B cell (primary cell): ENCODE measurements around the gene TMC3. TPM values are rescaled to one million over a fixed set of nuclear protein-coding genes. Genes with fewer than 3 reads are reported as not detected.

ENCODE experiments used
- ATAC-seq: fragments of 200-7000 bp; cut with Tn5 transposase; one replicate; pipeline ENCODE4 v1.10.0; 2021; ENCODE audit warnings: low read depth, mild to moderate bottlenecking, moderate number of reproducible peaks, moderate library complexity
- CTCF ChIA-PET: fragments of 350-600 bp; sonication (Branson Sonifier 250); formaldehyde crosslinking; loops from one replicate; lab custom pipeline; 2021; ENCODE audit warnings: antibody characterized with exemption, inconsistent platforms; lab: Charles Lee
- POLR2A ChIA-PET: fragments of 350-600 bp; sonication (Branson Sonifier 250); formaldehyde crosslinking; loops from one replicate; lab custom pipeline; 2021; ENCODE audit warnings: antibody characterized with exemption; lab: Charles Lee
- DNase-seq: peaks from one replicate; pipeline ENCODE4 v3.0.0; 2013
- H2AFZ ChIP-seq: 2 replicates; pipeline ENCODE4 v1.6.1; 2012; ENCODE audit warnings: mild to moderate bottlenecking, low read depth, low read length; ENCODE audit not compliant: insufficient read depth, poor library complexity, severe bottlenecking
- H3K27ac ChIP-seq, 2 donors: 1 replicate in 1 of 2; 2 replicates in 1 of 2; pipeline ENCODE4 v1.5.1; 2012 to 2013; ENCODE audit warnings: low read length in 2 of 2, mild to moderate bottlenecking in 2 of 2, moderate library complexity in 1 of 2
- H3K27me3 ChIP-seq, 4 experiments: fragments of 200-600 bp in 1 of 4; sonication (generic) in 1 of 4; replicated peaks in 1 of 4; 1 replicate in 2 of 4; 2 replicates in 2 of 4; pipeline versions ENCODE4 v1.6.1 to v1.7.0; 2013 to 2016; ENCODE audit warnings: low read length in 3 of 4, mild to moderate bottlenecking in 2 of 4, mixed read lengths in 1 of 4, moderate library complexity in 1 of 4; ENCODE audit not compliant: insufficient read depth in 4 of 4, control insufficient read depth in 3 of 4; ENCODE audit errors: control extremely low read depth in 1 of 4
- H3K36me3 ChIP-seq, 2 experiments: replicated peaks in 1 of 2; 1 replicate in 1 of 2; 2 replicates in 1 of 2; pipeline versions ENCODE4 v1.6.1 to v1.7.1; 2013; ENCODE audit warnings: low read length in 1 of 2; ENCODE audit not compliant: insufficient read depth in 2 of 2, control insufficient read depth in 1 of 2; ENCODE audit errors: control extremely low read depth in 1 of 2, extremely low read depth in 1 of 2
- H3K4me1 ChIP-seq, 2 donors: fragments of 200-600 bp in 1 of 2; sonication (generic) in 1 of 2; 1 replicate in 1 of 2; 2 replicates in 1 of 2; pipeline versions ENCODE4 v1.5.1 to v1.6.1; 2013 to 2017; ENCODE audit warnings: low read length in 2 of 2; ENCODE audit not compliant: control insufficient read depth in 2 of 2, insufficient read depth in 2 of 2
- H3K4me2 ChIP-seq: replicated peaks from 2 replicates; pipeline ENCODE3; 2012; ENCODE audit warnings: mild to moderate bottlenecking, low read depth, low read length; ENCODE audit not compliant: poor library complexity, severe bottlenecking
- H3K4me3 ChIP-seq, 5 experiments: fragments of 200-600 bp in 1 of 5; sonication (generic) in 1 of 5; 1 replicate in 3 of 5; 2 replicates in 2 of 5; pipeline versions ENCODE4 v1.5.1 to v1.7.0; 2011 to 2016; ENCODE audit warnings: low read length in 4 of 5, mild to moderate bottlenecking in 4 of 5, low read depth in 2 of 5, control low read depth in 1 of 5, moderate library complexity in 1 of 5; ENCODE audit not compliant: insufficient read depth in 1 of 5; ENCODE audit errors: control extremely low read depth in 1 of 5, extremely low read depth in 1 of 5
- H3K79me2 ChIP-seq: fragments of 200-600 bp; sonication (generic); one replicate; pipeline ENCODE4 v1.6.0; 2016; ENCODE audit warnings: low read length; ENCODE audit not compliant: control insufficient read depth, insufficient read depth
- H3K9ac ChIP-seq: fragments of 200-600 bp; sonication (generic); 2 replicates; pipeline ENCODE4 v1.6.1; 2017; ENCODE audit warnings: mild to moderate bottlenecking, low read length, moderate library complexity
- H3K9me3 ChIP-seq, 3 donors: one replicate each; pipeline versions ENCODE4 v1.6.1 to v1.7.1; 2013; ENCODE audit warnings: low read length in 2 of 3; ENCODE audit not compliant: control insufficient read depth in 2 of 3, insufficient read depth in 1 of 3; ENCODE audit errors: control extremely low read depth in 1 of 3
- H4K20me1 ChIP-seq: 2 replicates; pipeline ENCODE4 v1.6.0; 2012; ENCODE audit warnings: mild to moderate bottlenecking, low read length; ENCODE audit not compliant: insufficient read depth, control insufficient read depth, poor library complexity, severe bottlenecking
- H3K27ac Mint-ChIP-seq: one replicate; pipeline ENCODE4 v1.8.0; 2021; ENCODE audit warnings: mixed read lengths
- H3K27me3 Mint-ChIP-seq: one replicate; pipeline ENCODE4 v1.8.0; 2021; ENCODE audit warnings: mixed read lengths
- H3K4me1 Mint-ChIP-seq: one replicate; pipeline ENCODE4 v1.8.0; 2021; ENCODE audit warnings: mixed read lengths
- H3K4me3 Mint-ChIP-seq: one replicate; pipeline ENCODE4 v1.8.0; 2021; ENCODE audit warnings: mixed read lengths
- H3K9me3 Mint-ChIP-seq: one replicate; pipeline ENCODE4 v1.8.0; 2022; ENCODE audit warnings: mixed read lengths; ENCODE audit not compliant: insufficient read depth
- EZH2 ChIP-seq: IDR thresholded peaks from 2 replicates; pipeline ENCODE4 v1.6.1; 2012; ENCODE audit warnings: borderline replicate concordance, low read depth, mild to moderate bottlenecking, moderate library complexity, low read length; ENCODE audit not compliant: insufficient read depth, poor library complexity, severe bottlenecking
- WGBS: methylation state at CpG from one replicate; pipeline ENCODE4 v1.1.5; 2013; ENCODE audit warnings: missing lambda C conversion rate; ENCODE audit not compliant: insufficient coverage; 5-methylcytosine and 5-hydroxymethylcytosine counted together
- intact Hi-C: fragments of 100-400 bp; cut with micrococcal nuclease; formaldehyde crosslinking; loops from one replicate; pipeline ENCODE4 v1.10.0; 2022
- polyA plus RNA-seq: library from polyadenylated mRNA; depleted of rRNA; stranded (reverse); fragments of >200 nt; gene quantifications from 2 replicates; pipeline ENCODE4 v1.2.3, GENCODE V29; 2012
- total RNA-seq, 2 donors: library from RNA; stranded (reverse); fragments of 120-200 nt in 1 of 2; gene quantifications; 1 replicate in 1 of 2; 2 replicates in 1 of 2; pipeline versions ENCODE4 v1.2.3 to v1.2.4, GENCODE V29; 2013 to 2022
- TF ChIP-seq, protein P1 (sequence below): fragments of 200-600 bp; IDR thresholded peaks from one replicate; pipeline ENCODE4 v1.8.0; 2022; ENCODE audit warnings: antibody characterized with exemption, mild to moderate bottlenecking

Gene TMC3
- total and polyA plus RNA-seq, 2 donors (not counting 1 experiment from before 2014, with no cell fraction given), result not detected

DNA sequence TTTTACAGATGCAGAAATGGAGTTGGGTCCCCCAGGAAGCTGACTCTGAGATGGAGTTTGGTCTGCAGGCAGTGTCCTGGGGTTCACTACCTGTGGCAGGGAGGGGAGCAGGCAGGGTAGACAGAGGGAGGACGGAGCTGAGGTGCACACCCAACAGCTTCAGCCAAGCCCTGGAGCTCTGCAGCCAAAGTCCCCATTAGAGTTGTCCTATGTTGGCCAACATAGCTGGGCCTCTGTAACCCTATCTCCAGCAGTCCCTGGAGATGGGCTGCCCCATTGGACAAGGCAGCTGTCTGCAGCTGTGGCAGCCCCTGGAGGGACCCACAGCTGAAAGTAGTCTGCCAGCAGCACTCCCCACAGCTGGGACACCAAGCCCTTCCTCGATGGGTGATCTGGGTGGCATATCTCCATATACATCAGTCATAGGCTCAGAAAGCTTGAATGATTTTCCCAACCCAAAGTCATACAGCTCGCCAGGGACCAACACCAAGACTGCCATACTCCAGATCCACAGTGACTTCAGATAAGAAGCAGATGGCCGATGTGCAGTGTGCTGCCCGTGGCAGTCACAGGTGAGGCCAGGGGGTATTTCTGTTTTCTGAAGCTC lies 82.0 kb downstream of the TMC3 start:
- peaks cover 0 to 9% of the 10 kb centered on the region in 2 experiments for H3K36me3 ChIP-seq
- H3K4me2 ChIP-seq, result peak overlapping the region; percentile 93
- Mint-ChIP-seq H3K4me1 (peaks cover 92% of the 10 kb centered on the region), H3K4me3 (peak overlapping the region; percentile 100), H3K27ac (peak overlapping the region; percentile 98), H3K9me3 (no peaks in the 10 kb centered on the region), H3K27me3 (no peaks in the 10 kb centered on the region)
- intact Hi-C loops, result loop anchor here (1.0 to 2.0 kb wide), 4 partner anchors 8 to 291 kb away; partner anchors contain the start of genes STARD5 and TLNRD1
- H3K79me2 ChIP-seq, result peaks cover 88% of the 10 kb centered on the region
- ATAC-seq (no peak), DNase-seq (no peak)
- TF ChIP-seq, protein P1, sequence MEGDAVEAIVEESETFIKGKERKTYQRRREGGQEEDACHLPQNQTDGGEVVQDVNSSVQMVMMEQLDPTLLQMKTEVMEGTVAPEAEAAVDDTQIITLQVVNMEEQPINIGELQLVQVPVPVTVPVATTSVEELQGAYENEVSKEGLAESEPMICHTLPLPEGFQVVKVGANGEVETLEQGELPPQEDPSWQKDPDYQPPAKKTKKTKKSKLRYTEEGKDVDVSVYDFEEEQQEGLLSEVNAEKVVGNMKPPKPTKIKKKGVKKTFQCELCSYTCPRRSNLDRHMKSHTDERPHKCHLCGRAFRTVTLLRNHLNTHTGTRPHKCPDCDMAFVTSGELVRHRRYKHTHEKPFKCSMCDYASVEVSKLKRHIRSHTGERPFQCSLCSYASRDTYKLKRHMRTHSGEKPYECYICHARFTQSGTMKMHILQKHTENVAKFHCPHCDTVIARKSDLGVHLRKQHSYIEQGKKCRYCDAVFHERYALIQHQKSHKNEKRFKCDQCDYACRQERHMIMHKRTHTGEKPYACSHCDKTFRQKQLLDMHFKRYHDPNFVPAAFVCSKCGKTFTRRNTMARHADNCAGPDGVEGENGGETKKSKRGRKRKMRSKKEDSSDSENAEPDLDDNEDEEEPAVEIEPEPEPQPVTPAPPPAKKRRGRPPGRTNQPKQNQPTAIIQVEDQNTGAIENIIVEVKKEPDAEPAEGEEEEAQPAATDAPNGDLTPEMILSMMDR, result no peak
- TF ChIP-seq EZH2, result no peak
- POLR2A ChIA-PET, result interaction anchor here (0.7 to 6.9 kb wide), 7 partner anchors 9 to 35 kb away, joined by 3 to 63 read pairs (median 13); partner anchors contain the start of gene STARD5
- H3K27me3 ChIP-seq, result no peaks in the 10 kb centered on the region
- H3K9me3 ChIP-seq, result no peaks in the 10 kb centered on the region
- H4K20me1 ChIP-seq, result no peaks in the 10 kb centered on the region
- 21% methylated on average over 5 of the region's 5 CpGs for WGBS
- peak overlapping the region in 4 of 5 experiments; percentile 64 to 86 (median 77) for H3K4me3 ChIP-seq
- H3K27ac ChIP-seq, result peak overlapping the region; percentile 95 to 98
- peak overlapping the region; percentile 95 for H3K9ac ChIP-seq
- peaks cover 72 to 90% of the 10 kb centered on the region in 2 donors for H3K4me1 ChIP-seq
- peak overlapping the region; percentile 38 for H2AFZ ChIP-seq
- CTCF ChIA-PET, result interaction anchor here (0.7 to 8.7 kb wide), 8 partner anchors 11 to 44 kb away, joined by 3 to 146 read pairs (median 52); no protein-coding TSS in a partner anchor

DNA sequence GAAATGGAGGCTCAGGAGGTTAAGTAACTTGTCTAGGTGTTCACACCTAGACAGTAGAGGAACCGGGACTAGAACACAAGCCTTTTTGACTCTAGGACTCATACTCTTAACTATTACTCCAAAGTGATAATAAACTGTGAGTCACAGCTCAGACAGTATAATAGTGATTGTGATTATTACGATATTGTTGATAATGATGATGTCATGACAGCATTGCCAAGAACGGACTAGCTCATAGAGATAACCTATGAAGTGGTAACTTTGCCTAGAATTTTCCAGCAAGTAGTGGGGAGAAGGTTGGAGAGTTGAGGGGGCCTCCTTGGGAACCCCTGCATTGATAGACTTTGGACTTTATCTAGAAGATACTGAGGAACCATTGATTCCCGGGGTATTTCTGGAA lies 84.1 kb downstream of the TMC3 start:
- H3K9me3 Mint-ChIP-seq, result no peaks in the 10 kb centered on the region
- Histone ChIP-seq H3K9ac (no peak overlapping the region), H2AFZ (no peak overlapping the region), H3K27ac (no peak overlapping the region), H3K9me3 (no peaks in the 10 kb centered on the region), H3K79me2 (peaks cover 82% of the 10 kb centered on the region), H3K4me2 (no peak overlapping the region), H3K36me3 (no peaks in the 10 kb centered on the region), H4K20me1 (no peaks in the 10 kb centered on the region), H3K27me3 (no peaks in the 10 kb centered on the region), H3K4me1 (peaks cover 76 to 92% of the 10 kb centered on the region in 2 donors), H3K4me3 (no peak overlapping the region)
- no peaks in the 10 kb centered on the region for H3K27me3 Mint-ChIP-seq
- H3K4me3 Mint-ChIP-seq, result no peak overlapping the region
- POLR2A ChIA-PET, result interaction anchor here (5.0 kb wide), 1 partner anchor 13 kb away, joined by 60 read pairs; no protein-coding TSS in a partner anchor
- no peak for TF ChIP-seq EZH2
- TF ChIP-seq, protein P1, result no peak
- intact Hi-C loops, result no loop called here
- DNase-seq, result no peak
- H3K27ac Mint-ChIP-seq, result peak overlapping the region; percentile 34
- H3K4me1 Mint-ChIP-seq, result peaks cover 92% of the 10 kb centered on the region
- no peak for ATAC-seq
- CTCF ChIA-PET, result interaction anchor here (0.8 to 8.7 kb wide), 9 partner anchors 9 to 45 kb away, joined by 3 to 146 read pairs (median 5); partner anchors contain the start of gene STARD5
- WGBS, result 100% methylated on average over 3 of the region's 4 CpGs
